OCI-LY7 (cell line): ENCODE data around the gene CFAP100. TPM values are rescaled to one million over a fixed set of nuclear protein-coding genes. Genes with fewer than 3 reads are reported as not detected.

Experiments
- BruUV-seq: library from RNA; stranded (reverse); fragments of 400-500 nt; replicated peaks from 2 replicates; lab custom pipeline; 2021; lab: Mats Ljungman, UMichigan
- CTCF ChIA-PET: fragments of 300-600 bp; sonication (Branson Sonifier 250); formaldehyde crosslinking; loops from one replicate; lab custom pipeline; 2022; ENCODE audit warnings: antibody characterized with exemption; ENCODE audit not compliant: unreplicated experiment; lab: Charles Lee
- POLR2A ChIA-PET: fragments of 300-600 bp; sonication (Branson Sonifier 250); formaldehyde crosslinking; loops from one replicate; lab custom pipeline; 2022; ENCODE audit warnings: antibody characterized with exemption; lab: Charles Lee
- DNase-seq: peaks from one replicate; pipeline ENCODE4 v3.0.0-alpha.2; 2015; ENCODE audit warnings: low spot score
- H2AFZ ChIP-seq: fragments of 200-600 bp; sonication (generic), shearing (Covaris generic); 2 replicates; pipeline ENCODE4 v1.6.1; 2014; ENCODE audit warnings: mild to moderate bottlenecking, antibody characterized with exemption, low read length, moderate library complexity
- H3K27ac ChIP-seq: fragments of 200-600 bp; sonication (generic); 2 replicates; pipeline ENCODE4 v1.5.1; 2014; ENCODE audit warnings: mixed run types, low read depth, mild to moderate bottlenecking, moderate library complexity, low read length, inconsistent platforms; ENCODE audit not compliant: poor library complexity, severe bottlenecking
- H3K36me3 ChIP-seq: fragments of 200-600 bp; sonication (generic); 2 replicates; pipeline ENCODE4 v1.6.1; 2014; ENCODE audit warnings: mild to moderate bottlenecking, antibody characterized with exemption, low read length, moderate library complexity, mixed read lengths; ENCODE audit not compliant: insufficient read depth
- H3K4me1 ChIP-seq: fragments of 200-600 bp; sonication (generic); 2 replicates; pipeline ENCODE4 v1.5.1; 2014; ENCODE audit warnings: mild to moderate bottlenecking, low read length; ENCODE audit not compliant: insufficient read depth, poor library complexity, severe bottlenecking
- H3K4me2 ChIP-seq: fragments of 200-600 bp; sonication (generic); 2 replicates; pipeline ENCODE4 v1.6.1; 2014; ENCODE audit warnings: mild to moderate bottlenecking, low read length
- H3K4me3 ChIP-seq: fragments of 200-600 bp; sonication (generic); 2 replicates; pipeline ENCODE4 v1.5.1; 2014; ENCODE audit warnings: mild to moderate bottlenecking, low read depth, low read length; ENCODE audit not compliant: poor library complexity, severe bottlenecking
- H3K79me2 ChIP-seq: fragments of 200-600 bp; sonication (generic); 2 replicates; pipeline ENCODE4 v1.6.1; 2016; ENCODE audit warnings: low read depth, mild to moderate bottlenecking, low read length, moderate library complexity, mixed read lengths; ENCODE audit not compliant: insufficient read depth
- H3K9me2 ChIP-seq: fragments of 200-600 bp; sonication (generic); 2 replicates; pipeline ENCODE4 v1.6.1; 2016; ENCODE audit warnings: mild to moderate bottlenecking, low read length, mixed read lengths; ENCODE audit not compliant: insufficient read depth
- H3K9me3 ChIP-seq: fragments of 200-600 bp; sonication (generic); 2 replicates; pipeline ENCODE4 v1.6.1; 2014; ENCODE audit warnings: mild to moderate bottlenecking, mixed run types, low read length, mixed read lengths
- H4K20me1 ChIP-seq: fragments of 200-600 bp; sonication (generic); 2 replicates; pipeline ENCODE4 v1.6.1; 2014; ENCODE audit warnings: mild to moderate bottlenecking, antibody characterized with exemption, low read length, moderate library complexity, mixed read lengths; ENCODE audit not compliant: insufficient read depth
- CTCF ChIP-seq: fragments of 200-600 bp; sonication (generic); conservative IDR thresholded peaks from 2 replicates; pipeline ENCODE4 v1.5.1; 2014; ENCODE audit warnings: mild to moderate bottlenecking, antibody characterized with exemption, low read length, moderate library complexity, mixed read lengths
- EZH2phosphoT487 ChIP-seq: fragments of 200-600 bp; sonication (generic); IDR thresholded peaks from 2 replicates; pipeline ENCODE4 v1.6.1; 2018; ENCODE audit warnings: low read depth, borderline replicate concordance, mild to moderate bottlenecking, mixed run types, antibody characterized with exemption, low read length, moderate library complexity, mixed read lengths
- intact Hi-C: fragments of 100-400 bp; cut with micrococcal nuclease; formaldehyde crosslinking; loops from one replicate; pipeline ENCODE4 v1.10.0; 2022; ENCODE audit not compliant: unreplicated experiment
- total RNA-seq, 2 experiments: library from RNA; depleted of rRNA in 1 of 2; stranded (reverse); fragments of >200 nt in 1 of 2; shearing (Covaris generic) in 1 of 2; gene quantifications; 2 replicates each; pipeline ENCODE4 v1.2.3, GENCODE V29; 2014 to 2022

The CFAP100 gene
- total RNA-seq, 2 experiments from 2014 or later, result not detected

GRCh38 chr3:126481808-126482502 is 87.2 kb downstream of the CFAP100 start:
- no peak overlapping the region for H3K4me3 ChIP-seq
- BruUV-seq, result no TSS peak
- H3K27ac ChIP-seq, result no peak overlapping the region
- ChIA-PET CTCF (no interaction called here), POLR2A (no interaction called here)
- no peaks in the 10 kb centered on the region for H3K36me3 ChIP-seq
- H4K20me1 ChIP-seq, result no peaks in the 10 kb centered on the region
- no peaks in the 10 kb centered on the region for H3K79me2 ChIP-seq
- TF ChIP-seq EZH2phosphoT487 (no peak), CTCF (no peak)
- no peak overlapping the region for H3K4me2 ChIP-seq
- peaks cover 5% of the 10 kb centered on the region for H3K4me1 ChIP-seq
- H3K9me3 ChIP-seq, result no peaks in the 10 kb centered on the region
- no peak overlapping the region for H2AFZ ChIP-seq
- no peak for DNase-seq
- no peaks in the 10 kb centered on the region for H3K9me2 ChIP-seq
- intact Hi-C loops, result no loop called here

- no TSS peak for BruUV-seq
- CTCF ChIA-PET, result no interaction called here
- no peak overlapping the region for H3K4me2 ChIP-seq
Observed at GRCh38 chr3:126482503-126483255, 88.0 kb downstream of the CFAP100 start.

More at GRCh38 chr3:126482503-126483255, 88.0 kb downstream of the CFAP100 start:
- no peaks in the 10 kb centered on the region for H3K9me3 ChIP-seq
- no peak for DNase-seq
- H3K9me2 ChIP-seq, result no peaks in the 10 kb centered on the region
- no peak overlapping the region for H3K27ac ChIP-seq
- no peaks in the 10 kb centered on the region for H3K36me3 ChIP-seq
- no peaks in the 10 kb centered on the region for H3K79me2 ChIP-seq
- POLR2A ChIA-PET, result no interaction called here
- no peaks in the 10 kb centered on the region for H4K20me1 ChIP-seq
- intact Hi-C loops, result no loop called here
- TF ChIP-seq CTCF (no peak), EZH2phosphoT487 (no peak)
- no peak overlapping the region for H3K4me3 ChIP-seq
- H2AFZ ChIP-seq, result no peak overlapping the region
- H3K4me1 ChIP-seq, result peaks cover 10% of the 10 kb centered on the region
